Left lung (tissue), 10 donors: Measurements from ENCODE around the gene HBEGF. TPM values are rescaled to one million over a fixed set of nuclear protein-coding genes. Genes with fewer than 3 reads are reported as not detected.

Source experiments
- ATAC-seq: fragments of 200-7000 bp; cut with Tn5 transposase; one replicate; pipeline ENCODE4 v1.9.1; 2020; ENCODE audit warnings: moderate library complexity
- DNase-seq, 4 donors: peaks; one replicate each; pipeline ENCODE4 v3.0.0-alpha.2; 2013 to 2020
- H3K27ac ChIP-seq, 2 donors: fragments of 200-600 bp; sonication (generic) in 1 of 2; one replicate each; pipeline versions ENCODE4 v1.5.0 to v1.8.0; 2020 to 2021
- H3K27me3 ChIP-seq, 2 donors: fragments of 200-600 bp; sonication (generic) in 1 of 2; one replicate each; pipeline versions ENCODE4 v1.5.0 to v1.8.0; 2020 to 2021
- H3K36me3 ChIP-seq, 2 donors: fragments of 200-600 bp; sonication (generic) in 1 of 2; one replicate each; pipeline versions ENCODE4 v1.5.0 to v1.8.0; 2020 to 2021
- H3K4me1 ChIP-seq, 2 donors: fragments of 200-600 bp; one replicate each; pipeline ENCODE4 v1.8.0; 2021
- H3K4me3 ChIP-seq, 2 donors: fragments of 200-600 bp; sonication (generic) in 1 of 2; one replicate each; pipeline versions ENCODE4 v1.5.0 to v1.8.0; 2020 to 2021; ENCODE audit warnings: mild to moderate bottlenecking in 1 of 2
- H3K9me3 ChIP-seq, 2 donors: fragments of 200-600 bp; sonication (generic) in 1 of 2; one replicate each; pipeline versions ENCODE4 v1.5.0 to v1.8.0; 2020 to 2021
- CTCF ChIP-seq, 2 donors: fragments of 200-600 bp; sonication (generic) in 1 of 2; IDR thresholded peaks; one replicate each; pipeline versions ENCODE4 v1.5.0 to v1.8.0; 2021; ENCODE audit warnings: antibody characterized with exemption in 2 of 2
- intact Hi-C, 2 donors: fragments of 100-400 bp; cut with DNase I; formaldehyde crosslinking; loops; one replicate each; pipeline versions ENCODE4 v1.11.2 to v1.14.2; 2022
- polyA plus RNA-seq, 6 donors: library from polyadenylated mRNA; unstranded; fragments of 120-200 nt; gene quantifications; one replicate each; pipeline ENCODE4 v1.2.1, GENCODE V29; 2013; ENCODE audit not compliant: insufficient read length in 6 of 6
- total RNA-seq, 2 donors: library from RNA; stranded (reverse); fragmentation: NEBNext Ultra II Directional; extraction: Animal tissue kit (Norgen Biotek cat#: 25700); gene quantifications; one replicate each; pipeline ENCODE4 v1.2.1, GENCODE V29; 2021
- donor health status: DM: no; HTN: yes; CAD: no.
- donor health status: DM: no; HTN: no; CAD: no.

The HBEGF gene
- total and polyA plus RNA-seq, 8 donors, result 5.4 to 33.8 (median 9.7) TPM

DNA sequence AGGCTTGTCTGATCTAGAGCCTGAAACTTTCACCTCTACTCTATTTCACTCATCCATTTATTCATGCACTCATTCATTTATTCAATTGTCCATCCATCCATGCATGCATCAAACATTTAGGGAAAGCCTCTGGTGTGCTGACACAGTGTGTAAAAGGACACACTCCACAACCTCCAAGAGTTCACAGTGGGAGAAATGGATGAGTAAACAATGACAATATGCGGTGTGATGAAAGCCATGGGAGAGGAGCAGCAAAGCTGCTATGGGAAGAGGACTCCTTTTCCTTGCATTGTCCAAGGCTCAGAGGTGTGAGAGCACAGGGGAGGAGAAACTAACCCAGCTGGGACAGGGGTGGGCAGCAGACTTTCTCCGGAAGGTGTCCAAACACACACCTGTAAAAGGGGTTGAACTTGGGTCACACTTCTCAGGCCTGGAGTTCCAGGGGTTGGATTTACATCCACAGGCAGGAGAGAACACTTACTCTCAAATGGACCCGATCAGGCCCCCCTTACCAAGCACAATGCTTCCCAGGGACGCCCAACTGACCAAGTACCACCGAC lies 22.3 kb downstream of the HBEGF start:
- peaks cover 49 to 78% of the 10 kb centered on the region in 2 donors for H3K4me1 ChIP-seq
- no peak for TF ChIP-seq CTCF (IDR thresholded peaks at IDR 0.05)
- H3K4me3 ChIP-seq, result no peak overlapping the region
- no peak for DNase-seq
- peak overlapping the region; percentile 28 to 36 for H3K27ac ChIP-seq
- ATAC-seq, result no peak
- intact Hi-C loops, result no loop called here
- H3K9me3 ChIP-seq, result no peaks in the 10 kb centered on the region
- no peaks in the 10 kb centered on the region for H3K36me3 ChIP-seq
- no peaks in the 10 kb centered on the region for H3K27me3 ChIP-seq

GRCh38 chr5:140322751-140323731 lies 23.4 kb downstream of the HBEGF start:
- Histone ChIP-seq H3K9me3 (no peaks in the 10 kb centered on the region), H3K4me1 (peaks cover 44 to 77% of the 10 kb centered on the region in 2 donors), H3K27ac (peak overlapping the region; percentile 36 to 56), H3K27me3 (no peaks in the 10 kb centered on the region), H3K36me3 (no peaks in the 10 kb centered on the region), H3K4me3 (no peak overlapping the region)
- TF ChIP-seq CTCF (IDR thresholded peaks at IDR 0.05), result no peak
- ATAC-seq (peak; percentile 59), DNase-seq (no peak)
- intact Hi-C loops, result no loop called here

DNA sequence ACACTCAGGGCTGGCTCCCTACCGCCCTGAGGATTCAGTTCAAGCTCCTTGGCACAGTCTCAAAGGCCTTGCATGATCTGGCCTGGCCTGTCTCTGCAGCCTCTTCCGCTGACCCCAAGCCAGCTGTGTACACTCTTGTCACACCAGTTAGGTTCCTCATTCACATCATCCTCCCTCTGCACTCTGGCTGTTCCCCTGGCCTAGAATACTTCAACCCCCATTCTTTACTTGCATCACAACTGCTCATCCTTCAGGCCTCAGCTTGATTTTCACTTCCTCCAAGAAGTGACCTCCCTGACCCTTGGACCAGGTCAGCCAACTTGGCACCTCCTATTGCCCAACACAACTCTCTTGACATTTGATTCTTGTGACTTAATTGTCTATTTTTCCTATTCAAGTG lies 24.6 kb downstream of the HBEGF start:
- Histone ChIP-seq H3K9me3 (no peaks in the 10 kb centered on the region), H3K4me1 (peaks cover 37 to 67% of the 10 kb centered on the region in 2 donors), H3K27me3 (no peaks in the 10 kb centered on the region), H3K36me3 (no peaks in the 10 kb centered on the region), H3K27ac (peak overlapping the region in 1 of 2 donors; percentile 54), H3K4me3 (no peak overlapping the region)
- ATAC-seq (peak; percentile 56), DNase-seq (peak in 1 of 4 donors; percentile 87)
- intact Hi-C loops, result no loop called here
- no peak for TF ChIP-seq CTCF (IDR thresholded peaks at IDR 0.05)

- Histone ChIP-seq H3K36me3 (no peaks in the 10 kb centered on the region), H3K27me3 (no peaks in the 10 kb centered on the region), H3K4me1 (peaks cover 31 to 59% of the 10 kb centered on the region in 2 donors), H3K27ac (no peak overlapping the region), H3K4me3 (no peak overlapping the region), H3K9me3 (no peaks in the 10 kb centered on the region)
- intact Hi-C loops, result no loop called here
- DNase-seq (no peak), ATAC-seq (no peak)
- no peak for TF ChIP-seq CTCF (IDR thresholded peaks at IDR 0.05)
These were observed 26.6 kb downstream of the HBEGF start for GRCh38 chr5:140319833-140320232.

- no peaks in the 10 kb centered on the region for H3K36me3 ChIP-seq
- DNase-seq (no peak), ATAC-seq (no peak)
- intact Hi-C loops, result no loop called here
- no peak overlapping the region for H3K27ac ChIP-seq
- no peaks in the 10 kb centered on the region for H3K9me3 ChIP-seq
- H3K27me3 ChIP-seq, result no peaks in the 10 kb centered on the region
- H3K4me1 ChIP-seq, result peaks cover 21 to 48% of the 10 kb centered on the region in 2 donors
- TF ChIP-seq CTCF (IDR thresholded peaks at IDR 0.05), result no peak
- H3K4me3 ChIP-seq, result no peak overlapping the region
These were observed 27.6 kb downstream of the HBEGF start for GRCh38 chr5:140318792-140319191.
